Upper lobe of left lung (tissue), 6 donors: ENCODE results near the gene GNS. TPM values are rescaled to one million over a fixed set of nuclear protein-coding genes. Genes with fewer than 3 reads are reported as not detected.

Experiments used
- total RNA-seq, 6 donors: library from RNA; depleted of rRNA in 4 of 6; stranded (reverse); fragments of >200 nt in 4 of 6; gene quantifications; one replicate each; pipeline versions ENCODE4 v1.1.0 to v1.2.1, GENCODE V29; 2016 to 2021
- donor health status: DM: no; HTN: no; CAD: no; lungs with moderate emphysema.
- donor health status: DM: no; HTN: yes; CAD: no; lungs with severe emphysema.

Gene GNS
- total RNA-seq, 6 donors from 2014 or later: 43.0 to 201 (median 135) TPM

Other genes with a start within 250 kb of the GNS start
- 100 to 1,000 TPM in 1 of 6 donors, 10 to 100 TPM in 5; 25.0 to 104 (median 46.0) TPM for gene RASSF3, start 148.9 kb downstream of the GNS start, total RNA-seq
- 10 to 100 TPM; 13.0 to 35.2 (median 16.8) TPM for gene TBC1D30, start 65.2 kb upstream of the GNS start, total RNA-seq